PFSK-1 (cell line): Measurements from ENCODE around the gene USPL1.

ENCODE experiments used
- FOXP2 ChIP-seq: optimal IDR thresholded peaks from 2 replicates; pipeline ENCODE3; 2011; ENCODE audit warnings: borderline replicate concordance, control low read depth, inconsistent platforms; ENCODE audit not compliant: insufficient read depth; ENCODE audit errors: extremely low read length, extremely low read depth
- POLR2AphosphoS5 ChIP-seq: IDR thresholded peaks from 2 replicates; pipeline ENCODE4 v1.6.1; 2012; ENCODE audit warnings: low read depth, mild to moderate bottlenecking, control low read depth, low read length, moderate library complexity
- REST ChIP-seq, 2 experiments: IDR thresholded peaks; 2 replicates each; pipeline versions ENCODE4 v1.6.1 to v1.8.0; 2011 to 2012; ENCODE audit warnings: low read depth in 2 of 2, low read length in 2 of 2, control low read depth in 1 of 2, inconsistent platforms in 1 of 2, mild to moderate bottlenecking in 1 of 2, moderate library complexity in 1 of 2; ENCODE audit not compliant: insufficient read depth in 1 of 2
- SIN3A ChIP-seq: IDR thresholded peaks from 2 replicates; pipeline ENCODE4 v1.6.1; 2012; ENCODE audit warnings: mild to moderate bottlenecking, low read length, moderate library complexity, borderline replicate concordance; ENCODE audit not compliant: insufficient read depth
- TAF1 ChIP-seq: IDR thresholded peaks from 2 replicates; pipeline ENCODE4 v1.6.1; 2012; ENCODE audit warnings: low read length, control low read depth, borderline replicate concordance; ENCODE audit not compliant: insufficient read depth

USPL1 gene

DNA sequence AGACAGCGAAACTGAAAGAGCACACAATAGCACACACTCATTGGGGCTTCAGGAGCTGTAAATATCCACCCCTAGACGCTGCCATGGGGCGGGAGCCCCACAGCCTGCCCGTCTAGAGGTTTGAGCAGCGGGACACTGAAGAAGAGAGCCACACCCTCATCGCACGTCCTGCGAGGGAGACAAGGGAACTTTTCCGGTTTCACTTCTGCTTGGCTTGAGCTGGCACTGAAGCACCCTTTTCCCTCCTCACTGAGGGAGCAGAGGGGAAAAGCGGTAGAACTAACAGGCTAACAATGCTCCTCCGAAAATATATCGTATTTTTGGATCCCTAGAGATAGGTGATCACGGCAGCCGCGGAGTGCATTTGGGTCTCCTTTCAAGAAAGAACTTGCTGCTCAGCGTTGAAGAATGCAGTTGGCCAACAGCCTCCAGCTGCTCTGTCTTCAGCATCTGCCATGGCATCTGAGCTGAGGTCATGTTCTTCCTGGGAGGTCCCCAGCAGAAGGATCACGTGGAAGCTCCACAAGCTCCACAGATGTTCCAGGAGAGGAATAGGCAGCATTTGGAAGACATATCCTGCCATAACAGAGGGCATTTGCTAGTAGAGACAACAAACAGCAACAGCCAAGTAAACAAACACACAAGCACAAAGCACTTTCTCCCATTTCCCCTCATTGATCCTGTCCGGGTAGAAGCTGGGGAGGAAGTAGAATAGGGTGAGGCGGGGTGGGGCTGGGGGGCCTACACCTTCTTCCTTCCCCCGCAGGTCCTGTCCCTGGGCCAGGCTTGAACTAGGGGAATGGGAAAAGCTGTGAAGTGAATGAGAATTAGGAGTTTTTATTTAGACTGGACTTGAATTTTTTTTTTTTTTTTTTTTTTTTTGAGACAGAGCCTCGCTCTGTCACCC, 72.8 kb downstream of the USPL1 start:
- no peak for TF ChIP-seq REST (IDR thresholded peaks at IDR 0.05; ENCODE audit: insufficient read depth in 1 of 2, low read depth in 2 of 2, low read length in 2 of 2)
- TF ChIP-seq SIN3A: no peak
- no peak for TF ChIP-seq POLR2AphosphoS5
- TF ChIP-seq FOXP2: no peak
- TF ChIP-seq TAF1: no peak

- TF ChIP-seq TAF1: no peak
- TF ChIP-seq POLR2AphosphoS5: no peak
- TF ChIP-seq SIN3A: no peak
- TF ChIP-seq FOXP2: no peak
- TF ChIP-seq REST (IDR thresholded peaks at IDR 0.05; ENCODE audit: insufficient read depth in 1 of 2, low read depth in 2 of 2, low read length in 2 of 2): no peak
Observed at GRCh38 chr13:30692113-30692512, 74.4 kb downstream of the USPL1 start.

- TF ChIP-seq SIN3A (no peak), REST (IDR thresholded peaks at IDR 0.05; ENCODE audit: insufficient read depth in 1 of 2, low read depth in 2 of 2, low read length in 2 of 2) (no peak)
Observed at GRCh38 chr13:30696278-30697176, 78.8 kb downstream of the USPL1 start.

DNA sequence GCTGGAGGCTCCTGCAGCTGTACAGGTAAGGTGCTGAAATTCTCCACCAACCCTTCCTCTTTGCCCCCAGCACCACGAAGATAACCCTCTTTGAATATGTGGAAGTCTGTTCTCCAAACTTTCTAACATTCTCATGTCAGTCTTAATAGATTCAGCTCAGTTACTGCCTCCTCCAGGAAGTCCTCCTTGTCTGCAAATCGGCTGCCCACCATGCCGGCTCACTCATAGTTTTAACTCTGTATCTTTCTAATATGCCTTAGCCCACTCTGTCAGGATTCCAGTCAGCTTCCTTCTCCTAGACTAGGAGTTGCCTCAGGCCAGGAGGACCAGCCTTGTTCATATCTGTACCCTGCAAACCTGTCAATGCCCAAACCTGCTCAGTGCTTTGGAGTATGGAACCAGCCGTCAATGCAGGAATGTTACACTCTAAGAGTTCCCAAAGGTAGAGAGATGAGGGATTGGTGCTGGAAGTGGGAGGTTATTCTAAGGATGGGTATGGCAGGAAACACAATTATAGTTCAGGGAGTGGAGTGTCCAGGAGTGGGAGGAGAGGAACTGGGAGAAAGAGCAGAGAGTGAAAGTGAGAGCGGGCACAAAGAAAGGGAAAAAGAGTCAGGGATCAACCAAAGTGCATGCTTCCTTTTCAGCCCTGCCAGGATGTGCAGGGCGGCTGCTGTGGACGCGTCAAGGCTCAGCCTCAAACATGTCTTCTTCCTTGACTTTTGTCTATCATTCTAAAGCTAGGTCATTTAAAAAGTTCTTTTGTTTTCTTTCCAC, 79.6 kb downstream of the USPL1 start:
- no peak for TF ChIP-seq REST (IDR thresholded peaks at IDR 0.05; ENCODE audit: insufficient read depth in 1 of 2, low read depth in 2 of 2, low read length in 2 of 2)
- no peak for TF ChIP-seq TAF1
- TF ChIP-seq POLR2AphosphoS5: no peak
- TF ChIP-seq FOXP2: no peak
- TF ChIP-seq SIN3A: no peak
